Measurements from ENCODE around the gene CILP2.

CILP2 gene

GRCh38 chr19:19531951-19532805 is 5.9 kb upstream of the CILP2 start:
- DNase-seq, result peak; percentile 92

GRCh38 chr19:19532806-19533701 is 5.0 kb upstream of the CILP2 start:
- no peak for DNase-seq

- DNase-seq, result no peak
These were observed 4.2 kb upstream of the CILP2 start for GRCh38 chr19:19533841-19534240.

GRCh38 chr19:19534556-19535265 is 3.4 kb upstream of the CILP2 start:
- DNase-seq, result no peak

GRCh38 chr19:19535311-19536191 is 2.5 kb upstream of the CILP2 start:
- no peak for DNase-seq

GRCh38 chr19:19537075-19538048 is 703 bp upstream of the CILP2 start:
- DNase-seq, result peak; percentile 46

- DNase-seq, result no peak
These were observed 711 bp downstream of the CILP2 start for GRCh38 chr19:19538785-19539166.

- no peak for DNase-seq
These were observed 1.6 kb downstream of the CILP2 start for GRCh38 chr19:19539698-19540063.

GRCh38 chr19:19540064-19540714 is 2.1 kb downstream of the CILP2 start:
- DNase-seq, result peak; percentile 73

GRCh38 chr19:19540715-19541515 is 2.9 kb downstream of the CILP2 start:
- peak; percentile 68 for DNase-seq

GRCh38 chr19:19541616-19542015 is 3.6 kb downstream of the CILP2 start:
- no peak for DNase-seq

GRCh38 chr19:19542507-19542906 is 4.4 kb downstream of the CILP2 start:
- no peak for DNase-seq

- no peak for DNase-seq
These were observed 5.0 kb downstream of the CILP2 start for GRCh38 chr19:19543101-19543500.

- no peak for DNase-seq
These were observed 5.6 kb downstream of the CILP2 start for GRCh38 chr19:19543640-19544039.

GRCh38 chr19:19544257-19544953 is 6.3 kb downstream of the CILP2 start:
- no peak for DNase-seq

- DNase-seq, result no peak
These were observed 7.0 kb downstream of the CILP2 start for GRCh38 chr19:19544954-19545591.

- DNase-seq, result no peak
These were observed 7.6 kb downstream of the CILP2 start for GRCh38 chr19:19545707-19546106.

GRCh38 chr19:19546751-19547162 is 8.7 kb downstream of the CILP2 start:
- DNase-seq, result no peak
